ENCODE measurements around the gene RASSF3.

- no peak for TF ChIP-seq POLR2AphosphoS5 (IDR thresholded peaks at IDR 0.05; ENCODE audit: low read depth)
- no peak for TF ChIP-seq CTCF (conservative IDR thresholded peaks at IDR 0.05; ENCODE audit: low read depth in 2 of 2)
- no peak for TF ChIP-seq REST (IDR thresholded peaks at IDR 0.05; ENCODE audit: unreplicated experiment)
- TF ChIP-seq EZH2 (IDR thresholded peaks at IDR 0.05; ENCODE audit: low read depth, unreplicated experiment): no peak
Measured at GRCh38 chr12:64567570-64567969, 42.7 kb upstream of the RASSF3 start.
